IMR-90 (cell line): ENCODE data around the gene ROGDI. TPM values are rescaled to one million over a fixed set of nuclear protein-coding genes. Genes with fewer than 3 reads are reported as not detected.

ENCODE experiments used
- ATAC-seq: fragments of 200-7000 bp; cut with Tn5 transposase; 2 replicates; pipeline ENCODE4 v1.9.1; 2020; ENCODE audit warnings: low read depth, mild to moderate bottlenecking, moderate library complexity
- BruUV-seq: library from RNA; stranded (reverse); fragments of 400-500 nt; replicated peaks from 2 replicates; lab custom pipeline; 2021; lab: Mats Ljungman, UMichigan
- CTCF ChIA-PET: fragments of 300-600 bp; formaldehyde crosslinking; extraction: SDS; loops from one replicate; lab custom pipeline; 2021; ENCODE audit warnings: antibody characterized with exemption; lab: Yijun Ruan, JAX
- POLR2A ChIA-PET: fragments of 300-600 bp; sonication (Branson Sonifier 250); formaldehyde crosslinking; loops from one replicate; lab custom pipeline; 2022; ENCODE audit warnings: antibody characterized with exemption; ENCODE audit not compliant: unreplicated experiment; lab: Charles Lee
- DNase-seq: peaks from one replicate; pipeline ENCODE4 v3.0.0; 2013
- H2AFZ ChIP-seq: replicated peaks from 2 replicates; pipeline ENCODE3; 2013; ENCODE audit warnings: low read length, mild to moderate bottlenecking; ENCODE audit not compliant: poor library complexity
- H2AK5ac ChIP-seq: 2 replicates; pipeline ENCODE4 v1.6.1; 2013; ENCODE audit warnings: low read depth, low read length, inconsistent platforms
- H2AK9ac ChIP-seq: replicated peaks from 2 replicates; pipeline ENCODE3; 2013; ENCODE audit warnings: mild to moderate bottlenecking, low read depth, low read length, moderate library complexity; ENCODE audit not compliant: poor library complexity
- H2BK120ac ChIP-seq: 2 replicates; pipeline ENCODE4 v1.6.1; 2013; ENCODE audit warnings: low read depth, low read length, inconsistent platforms
- H2BK15ac ChIP-seq: 3 replicates; pipeline ENCODE4 v1.6.1; 2013; ENCODE audit warnings: low read depth, low read length, inconsistent platforms
- H2BK20ac ChIP-seq: 2 replicates; pipeline ENCODE4 v1.6.1; 2013; ENCODE audit warnings: low read depth, mild to moderate bottlenecking, inconsistent platforms, low read length, moderate library complexity
- H2BK5ac ChIP-seq: 2 replicates; pipeline ENCODE4 v1.6.1; 2013; ENCODE audit warnings: mild to moderate bottlenecking, low read depth, low read length, inconsistent platforms; ENCODE audit not compliant: poor library complexity, severe bottlenecking
- H3K14ac ChIP-seq: replicated peaks from 2 replicates; pipeline ENCODE4 v1.6.1; 2013; ENCODE audit warnings: low read depth, low read length, inconsistent platforms
- H3K18ac ChIP-seq: 2 replicates; pipeline ENCODE4 v1.6.1; 2013; ENCODE audit warnings: low read depth, low read length, control low read depth
- H3K23ac ChIP-seq: 2 replicates; pipeline ENCODE4 v1.6.1; 2013; ENCODE audit warnings: low read depth, low read length, inconsistent platforms
- H3K27ac ChIP-seq: 2 replicates; pipeline ENCODE4 v1.5.1; 2013; ENCODE audit warnings: mild to moderate bottlenecking, control low read depth, low read length; ENCODE audit not compliant: insufficient read depth
- H3K27me3 ChIP-seq: 2 replicates; pipeline ENCODE4 v1.6.1; 2013; ENCODE audit warnings: low read length; ENCODE audit not compliant: control insufficient read depth, insufficient read depth
- H3K36me3 ChIP-seq: 2 replicates; pipeline ENCODE4 v1.6.1; 2013; ENCODE audit warnings: low read length, mixed read lengths; ENCODE audit not compliant: control insufficient read depth, insufficient read depth
- H3K4ac ChIP-seq: 2 replicates; pipeline ENCODE4 v1.6.1; 2013; ENCODE audit warnings: low read depth, low read length, inconsistent platforms
- H3K4me1 ChIP-seq: 2 replicates; pipeline ENCODE4 v1.6.1; 2013; ENCODE audit warnings: low read length, mixed read lengths; ENCODE audit not compliant: control insufficient read depth, insufficient read depth
- H3K4me2 ChIP-seq: 2 replicates; pipeline ENCODE4 v1.6.1; 2013; ENCODE audit warnings: low read depth, mild to moderate bottlenecking, control low read depth, low read length, moderate library complexity
- H3K4me3 ChIP-seq: 2 replicates; pipeline ENCODE4 v1.5.1; 2013; ENCODE audit warnings: low read depth, mild to moderate bottlenecking, control low read depth, low read length, moderate library complexity; ENCODE audit not compliant: insufficient read depth
- H3K56ac ChIP-seq: 2 replicates; pipeline ENCODE4 v1.6.1; 2013; ENCODE audit warnings: low read length, inconsistent platforms; ENCODE audit not compliant: insufficient read depth; ENCODE audit errors: extremely low read depth
- H3K79me1 ChIP-seq, 2 experiments: 2 replicates each; pipeline ENCODE4 v1.6.1; 2013; ENCODE audit warnings: low read length in 2 of 2, inconsistent platforms in 1 of 2, low read depth in 1 of 2
- H3K9ac ChIP-seq: 2 replicates; pipeline ENCODE4 v1.6.1; 2013; ENCODE audit warnings: low read depth, low read length, control low read depth
- H3K9me1 ChIP-seq: 2 replicates; pipeline ENCODE4 v1.6.1; 2013; ENCODE audit warnings: low read length, inconsistent platforms; ENCODE audit not compliant: insufficient read depth
- H3K9me3 ChIP-seq: 2 replicates; pipeline ENCODE4 v1.6.1; 2013; ENCODE audit warnings: low read length; ENCODE audit not compliant: control insufficient read depth, insufficient read depth
- H4K20me1 ChIP-seq: 2 replicates; pipeline ENCODE4 v1.6.1; 2013; ENCODE audit warnings: low read length, inconsistent platforms; ENCODE audit not compliant: insufficient read depth
- H4K5ac ChIP-seq: 2 replicates; pipeline ENCODE4 v1.6.1; 2013; ENCODE audit warnings: mild to moderate bottlenecking, low read depth, low read length, control low read depth
- H4K8ac ChIP-seq, 2 experiments: 2 replicates each; pipeline ENCODE4 v1.6.1; 2013; ENCODE audit warnings: low read depth in 2 of 2, low read length in 2 of 2, control low read depth in 1 of 2, inconsistent platforms in 1 of 2
- H4K91ac ChIP-seq: 2 replicates; pipeline ENCODE4 v1.6.1; 2013; ENCODE audit warnings: low read depth, low read length, inconsistent platforms; ENCODE audit not compliant: insufficient read depth
- CHD1 ChIP-seq: IDR thresholded peaks from 2 replicates; pipeline ENCODE4 v1.6.1; 2012; ENCODE audit warnings: low read depth, low read length, improper control_type of control experiment
- RCOR1 ChIP-seq: IDR thresholded peaks from 2 replicates; pipeline ENCODE4 v1.6.1; 2012; ENCODE audit warnings: mild to moderate bottlenecking, low read length, improper control_type of control experiment; ENCODE audit not compliant: insufficient replicate concordance
- WGBS, 2 experiments: methylation state at CpG; one replicate each; pipeline versions ENCODE4 v1.1.5 to v1.1.7; 2013; ENCODE audit warnings: missing lambda C conversion rate in 2 of 2; ENCODE audit not compliant: insufficient read length in 1 of 2; ENCODE audit errors: extremely low coverage in 2 of 2; 5-methylcytosine and 5-hydroxymethylcytosine counted together
- dilution Hi-C: fragments of 300-500 bp; cut with HindIII; formaldehyde crosslinking; loops from one replicate; pipeline ENCODE4 v1.14.3; 2018; ENCODE audit warnings: low sequenced_read_pairs; ENCODE audit not compliant: unreplicated experiment
- in situ Hi-C: fragments of 300-500 bp; cut with MboI; formaldehyde crosslinking; loops from 3 replicates; pipeline ENCODE4 v1.14.3; 2019; ENCODE audit warnings: low sequenced_read_pairs, inconsistent platforms, mixed read lengths
- intact Hi-C: fragments of 100-400 bp; cut with micrococcal nuclease; formaldehyde crosslinking; loops from 2 replicates; pipeline ENCODE4 v1.10.0; 2022
- polyA plus RNA-seq, 3 experiments: library from polyadenylated mRNA; depleted of rRNA; stranded (reverse); fragments of >200 nt; gene quantifications; 2 replicates each; pipeline ENCODE4 v1.2.3, GENCODE V29; 2012; ENCODE audit warnings: low replicate concordance in 1 of 3
- total RNA-seq: library from RNA; depleted of rRNA; stranded (reverse); fragments of >200 nt; gene quantifications from 2 replicates; pipeline ENCODE4 v1.2.3, GENCODE V29; 2012
- TF ChIP-seq, protein P1 (sequence below): fragments of 150-350 bp; IDR thresholded peaks from 2 replicates; pipeline ENCODE4 v1.6.1; 2017; ENCODE audit warnings: mild to moderate bottlenecking, antibody characterized with exemption, low read length, low read depth

The ROGDI gene
- total and polyA plus RNA-seq, 2 of the 4 experiments (the other 2 are of a cell fraction) = 13.6 to 27.1 TPM

- TF ChIP-seq CHD1 (no peak), RCOR1 (no peak)
- TF ChIP-seq, protein P1, sequence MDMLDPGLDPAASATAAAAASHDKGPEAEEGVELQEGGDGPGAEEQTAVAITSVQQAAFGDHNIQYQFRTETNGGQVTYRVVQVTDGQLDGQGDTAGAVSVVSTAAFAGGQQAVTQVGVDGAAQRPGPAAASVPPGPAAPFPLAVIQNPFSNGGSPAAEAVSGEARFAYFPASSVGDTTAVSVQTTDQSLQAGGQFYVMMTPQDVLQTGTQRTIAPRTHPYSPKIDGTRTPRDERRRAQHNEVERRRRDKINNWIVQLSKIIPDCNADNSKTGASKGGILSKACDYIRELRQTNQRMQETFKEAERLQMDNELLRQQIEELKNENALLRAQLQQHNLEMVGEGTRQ = no peak
- H3K4me2 ChIP-seq = no peak overlapping the region
- H3K27me3 ChIP-seq = no peaks in the 10 kb centered on the region
- ATAC-seq = no peak
- no peak overlapping the region for H2BK15ac ChIP-seq
- H3K4me1 ChIP-seq = no peaks in the 10 kb centered on the region
- no peak for DNase-seq
- H3K4ac ChIP-seq = no peak overlapping the region
- H3K36me3 ChIP-seq = no peaks in the 10 kb centered on the region
- in situ Hi-C loops (no loop called here), intact Hi-C loops (no loop called here), dilution Hi-C loops (no loop called here)
- CTCF ChIA-PET = no interaction called here
- no peak overlapping the region for H4K91ac ChIP-seq
- H3K9me3 ChIP-seq = no peaks in the 10 kb centered on the region
- POLR2A ChIA-PET = no interaction called here
- H2AK5ac ChIP-seq = no peak overlapping the region
- no peaks in the 10 kb centered on the region for H3K9me1 ChIP-seq
- no peaks in the 10 kb centered on the region for H3K79me1 ChIP-seq
- H4K20me1 ChIP-seq = no peaks in the 10 kb centered on the region
- H3K9ac ChIP-seq = no peak overlapping the region
- BruUV-seq = no TSS peak
- H4K5ac ChIP-seq = no peak overlapping the region
- 91% methylated on average over 7 of the region's 25 CpGs; no CpG with 5 or more reads in 1 of the 2 experiments for WGBS, 2 experiments
- H2BK5ac ChIP-seq = no peak overlapping the region
- H3K18ac ChIP-seq = no peak overlapping the region
- H2BK20ac ChIP-seq = no peak overlapping the region
- no peak overlapping the region for H3K4me3 ChIP-seq
- H3K14ac ChIP-seq = no peak overlapping the region
- H4K8ac ChIP-seq = no peak overlapping the region
- H2AFZ ChIP-seq = no peak overlapping the region
- no peak overlapping the region for H3K56ac ChIP-seq
- no peak overlapping the region for H2AK9ac ChIP-seq
- H3K23ac ChIP-seq = no peak overlapping the region
- H3K27ac ChIP-seq = no peak overlapping the region
- no peak overlapping the region for H2BK120ac ChIP-seq
Observed at GRCh38 chr16:4783251-4783950, 19.0 kb downstream of the ROGDI start.
